ENCODE results near the gene VANGL1. TPM values are rescaled to one million over a fixed set of nuclear protein-coding genes. Genes with fewer than 3 reads are reported as not detected.

Gene VANGL1
- total RNA-seq, 1 donor from 2014 or later = 22.9 TPM

DNA sequence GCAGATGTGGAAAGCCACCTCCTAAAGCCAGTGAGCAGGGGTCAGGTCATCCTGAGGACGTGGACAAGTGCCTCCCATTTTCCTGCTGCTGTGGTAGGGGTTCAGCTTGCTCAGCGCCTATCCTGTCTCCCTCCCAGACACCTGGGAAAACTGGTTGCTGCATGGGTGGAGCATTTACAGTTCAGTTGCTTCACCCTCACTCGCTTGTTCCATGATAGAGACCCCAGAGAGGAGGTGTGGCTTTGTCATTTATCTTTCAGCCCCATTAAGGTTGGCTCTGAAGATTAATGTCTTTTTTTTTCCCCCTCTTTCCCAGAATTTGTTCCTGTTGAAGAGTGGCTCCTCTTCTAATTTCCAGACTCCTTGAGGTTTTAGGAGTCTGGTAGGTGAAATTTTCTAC is 9.2 kb downstream of the VANGL1 start:
- H3K4me1 Mint-ChIP-seq (ENCODE audit: low read depth) = peaks cover 17% of the 10 kb centered on the region
- no peak overlapping the region for H3K27ac Mint-ChIP-seq
- H3K9me3 Mint-ChIP-seq (ENCODE audit: low read depth) = no peaks in the 10 kb centered on the region
- H3K36me3 Mint-ChIP-seq (ENCODE audit: insufficient read depth) = peaks cover 9% of the 10 kb centered on the region
- H3K4me3 Mint-ChIP-seq (ENCODE audit: low read depth) = peak overlapping the region; percentile 10
- H3K27me3 Mint-ChIP-seq = no peaks in the 10 kb centered on the region
- no peak for TF ChIP-seq CTCF (IDR thresholded peaks at IDR 0.05; ENCODE audit: unreplicated experiment)
- no peak for DNase-seq (ENCODE audit: low spot score, unreplicated experiment)

- no peak for TF ChIP-seq CTCF (IDR thresholded peaks at IDR 0.05; ENCODE audit: unreplicated experiment)
- H3K4me3 Mint-ChIP-seq (ENCODE audit: low read depth) = peak overlapping the region; percentile 10
- peaks cover 14% of the 10 kb centered on the region for H3K4me1 Mint-ChIP-seq (ENCODE audit: low read depth)
- H3K27ac Mint-ChIP-seq = no peak overlapping the region
- H3K36me3 Mint-ChIP-seq (ENCODE audit: insufficient read depth) = peaks cover 9% of the 10 kb centered on the region
- no peaks in the 10 kb centered on the region for H3K27me3 Mint-ChIP-seq
- H3K9me3 Mint-ChIP-seq (ENCODE audit: low read depth) = no peaks in the 10 kb centered on the region
- no peak for DNase-seq (ENCODE audit: low spot score, unreplicated experiment)
These were observed 9.6 kb downstream of the VANGL1 start for GRCh38 chr1:115651391-115651790.

DNA sequence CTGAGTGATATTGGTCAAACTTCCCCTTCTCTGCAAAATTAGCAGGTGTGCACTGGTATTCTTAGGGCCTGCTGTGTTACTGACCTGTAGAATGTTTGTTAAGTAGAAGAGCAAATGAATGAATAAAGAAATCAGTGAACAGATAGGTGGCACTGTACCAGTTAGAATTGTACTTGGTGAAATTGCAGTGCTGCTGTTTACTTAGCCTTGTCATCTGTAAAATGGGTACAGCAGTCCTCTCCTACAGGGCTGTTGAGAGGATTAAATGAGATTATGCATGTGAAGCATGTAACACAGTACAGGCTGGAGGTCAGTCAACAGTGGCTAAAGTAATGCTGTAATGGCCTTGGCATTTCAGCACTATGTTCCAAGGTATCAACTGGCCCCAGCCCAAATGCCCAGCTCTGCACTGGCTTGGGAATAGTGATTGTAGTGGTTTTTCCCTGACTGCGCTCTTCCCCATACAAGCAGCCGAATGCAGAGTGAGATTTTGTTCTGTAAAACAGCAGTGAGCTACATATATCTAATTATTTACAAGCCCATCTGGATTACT is 10.5 kb downstream of the VANGL1 start:
- peaks cover 17% of the 10 kb centered on the region for H3K4me1 Mint-ChIP-seq (ENCODE audit: low read depth)
- no peak overlapping the region for H3K27ac Mint-ChIP-seq
- DNase-seq (ENCODE audit: low spot score, unreplicated experiment) = no peak
- TF ChIP-seq CTCF (IDR thresholded peaks at IDR 0.05; ENCODE audit: unreplicated experiment) = no peak
- H3K4me3 Mint-ChIP-seq (ENCODE audit: low read depth) = no peak overlapping the region
- H3K9me3 Mint-ChIP-seq (ENCODE audit: low read depth) = no peaks in the 10 kb centered on the region
- peaks cover 11% of the 10 kb centered on the region for H3K36me3 Mint-ChIP-seq (ENCODE audit: insufficient read depth)
- H3K27me3 Mint-ChIP-seq = no peaks in the 10 kb centered on the region

GRCh38 chr1:115654125-115654524 is 12.4 kb downstream of the VANGL1 start:
- Mint-ChIP-seq H3K9me3 (ENCODE audit: low read depth) (no peaks in the 10 kb centered on the region), H3K27ac (peak overlapping the region; percentile 52), H3K27me3 (no peaks in the 10 kb centered on the region), H3K4me1 (ENCODE audit: low read depth) (peaks cover 17% of the 10 kb centered on the region), H3K36me3 (ENCODE audit: insufficient read depth) (peaks cover 11% of the 10 kb centered on the region), H3K4me3 (ENCODE audit: low read depth) (no peak overlapping the region)
- no peak for DNase-seq (ENCODE audit: low spot score, unreplicated experiment)
- TF ChIP-seq CTCF (IDR thresholded peaks at IDR 0.05; ENCODE audit: unreplicated experiment) = no peak

- peaks cover 14% of the 10 kb centered on the region for H3K36me3 Mint-ChIP-seq (ENCODE audit: insufficient read depth)
- H3K4me3 Mint-ChIP-seq (ENCODE audit: low read depth) = no peak overlapping the region
- DNase-seq (ENCODE audit: low spot score, unreplicated experiment) = no peak
- no peaks in the 10 kb centered on the region for H3K9me3 Mint-ChIP-seq (ENCODE audit: low read depth)
- H3K27ac Mint-ChIP-seq = peak overlapping the region; percentile 65
- peaks cover 17% of the 10 kb centered on the region for H3K4me1 Mint-ChIP-seq (ENCODE audit: low read depth)
- TF ChIP-seq CTCF (IDR thresholded peaks at IDR 0.05; ENCODE audit: unreplicated experiment) = no peak
- no peaks in the 10 kb centered on the region for H3K27me3 Mint-ChIP-seq
These were observed 13.0 kb downstream of the VANGL1 start for GRCh38 chr1:115654663-115655305.

All from progenitor cell of endocrine pancreas (in vitro differentiated cells).